ENCODE measurements around the gene RIBC2.
A peak's percentile ranks its signal among the peaks of the same experiment; 100 is the strongest.
"Not testable (repeated sequence)": the region's sequence is repeated elsewhere in the genome, so short reads cannot be mapped to it uniquely, and the experiment has no call there.

Gene RIBC2, protein sequence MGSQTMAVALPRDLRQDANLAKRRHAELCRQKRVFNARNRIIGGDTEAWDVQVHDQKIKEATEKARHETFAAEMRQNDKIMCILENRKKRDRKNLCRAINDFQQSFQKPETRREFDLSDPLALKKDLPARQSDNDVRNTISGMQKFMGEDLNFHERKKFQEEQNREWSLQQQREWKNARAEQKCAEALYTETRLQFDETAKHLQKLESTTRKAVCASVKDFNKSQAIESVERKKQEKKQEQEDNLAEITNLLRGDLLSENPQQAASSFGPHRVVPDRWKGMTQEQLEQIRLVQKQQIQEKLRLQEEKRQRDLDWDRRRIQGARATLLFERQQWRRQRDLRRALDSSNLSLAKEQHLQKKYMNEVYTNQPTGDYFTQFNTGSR

DNA sequence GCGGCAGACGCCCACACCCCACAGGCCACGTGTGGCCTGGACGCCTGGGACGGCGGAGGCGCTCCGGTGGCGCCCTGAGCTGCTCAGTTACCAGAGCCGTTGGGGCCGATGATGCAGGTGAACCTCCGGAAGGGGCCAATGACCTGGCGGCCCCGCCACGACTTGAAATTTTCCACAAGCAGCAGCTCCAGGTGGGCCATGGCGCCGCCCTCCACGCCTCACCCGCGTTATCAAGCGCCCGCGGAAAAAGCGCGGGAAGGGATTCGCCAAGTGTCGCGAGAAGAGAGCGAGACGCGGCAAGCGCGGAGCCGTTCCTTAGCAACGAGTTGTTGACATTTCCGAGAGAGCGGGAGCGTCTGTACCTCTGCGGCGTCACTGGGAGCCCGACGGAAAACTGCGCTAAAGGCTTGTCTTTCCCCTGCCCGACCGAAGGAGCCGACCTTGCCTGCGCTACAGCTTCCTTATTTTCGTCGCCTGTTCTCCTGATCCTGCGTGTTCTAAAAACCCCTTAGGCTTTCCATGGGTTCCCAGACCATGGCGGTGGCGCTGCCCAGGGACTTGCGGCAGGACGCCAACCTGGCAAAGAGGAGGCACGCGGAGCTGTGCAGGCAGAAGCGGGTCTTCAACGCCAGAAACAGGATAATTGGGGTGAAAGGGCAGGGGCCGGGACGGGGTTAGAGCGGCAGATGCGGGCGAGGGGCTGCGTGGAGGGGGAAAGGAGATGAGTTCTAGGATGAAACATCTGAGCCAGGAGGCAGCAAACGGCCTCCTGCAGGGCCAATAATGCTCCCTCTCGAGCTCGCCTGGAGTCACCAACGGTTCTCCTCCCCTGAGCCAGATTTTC, at the start of gene RIBC2, which contains the start of gene SMC1B:
TSS of gene RIBC2 (plus strand) at position 326 of the 844 bp plus-strand sequence. CDS start at position 520, 194 bp downstream.
TSS of gene SMC1B (minus strand) at position 232 of the 844 bp plus-strand sequence. CDS start at position 200, 32 bp downstream.
- peak; percentile 79 for DNase-seq (ENCODE audit: low read depth)

DNA sequence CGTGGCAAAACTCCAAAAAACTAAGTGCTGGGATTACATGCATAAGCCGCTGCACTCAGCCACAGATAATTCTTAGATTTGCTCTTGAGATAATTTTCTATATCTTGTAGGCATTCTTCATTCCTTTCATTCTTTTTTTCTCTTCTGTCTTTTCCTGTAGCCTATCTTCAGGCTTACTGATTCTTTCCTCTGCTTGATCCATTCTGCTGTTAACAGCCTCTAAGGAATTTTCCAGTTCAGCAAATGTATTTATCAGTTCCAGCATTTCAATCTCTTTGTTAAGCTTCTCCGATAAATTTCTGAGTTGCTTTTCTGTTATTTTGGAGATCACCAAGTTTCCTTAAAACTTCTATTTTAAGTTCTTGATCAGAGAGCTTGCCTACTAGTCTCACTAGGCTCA, 46.8 kb upstream of the RIBC2 start:
- DNase-seq (ENCODE audit: low read depth) = no peak

DNA sequence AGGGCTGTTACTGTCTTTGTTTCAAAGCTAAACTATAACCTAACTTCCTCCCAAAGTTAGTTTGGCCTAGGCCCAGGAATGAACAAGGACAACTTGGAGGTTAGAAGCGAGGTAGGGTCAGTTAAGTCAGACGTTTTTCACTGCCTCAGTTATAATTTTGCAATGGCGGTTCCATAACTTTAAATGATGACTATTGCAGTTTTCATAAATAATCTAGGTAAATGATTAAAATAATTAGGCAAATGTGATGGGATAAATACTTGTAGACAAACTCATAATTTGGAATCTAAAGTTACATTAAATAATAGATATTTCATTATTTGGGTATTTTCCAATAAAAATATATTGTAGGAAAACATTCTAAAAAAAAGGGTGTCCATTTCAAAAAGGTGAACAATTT, 39.9 kb upstream of the RIBC2 start:
- not testable (repeated sequence) for DNase-seq (ENCODE audit: low read depth)

DNA sequence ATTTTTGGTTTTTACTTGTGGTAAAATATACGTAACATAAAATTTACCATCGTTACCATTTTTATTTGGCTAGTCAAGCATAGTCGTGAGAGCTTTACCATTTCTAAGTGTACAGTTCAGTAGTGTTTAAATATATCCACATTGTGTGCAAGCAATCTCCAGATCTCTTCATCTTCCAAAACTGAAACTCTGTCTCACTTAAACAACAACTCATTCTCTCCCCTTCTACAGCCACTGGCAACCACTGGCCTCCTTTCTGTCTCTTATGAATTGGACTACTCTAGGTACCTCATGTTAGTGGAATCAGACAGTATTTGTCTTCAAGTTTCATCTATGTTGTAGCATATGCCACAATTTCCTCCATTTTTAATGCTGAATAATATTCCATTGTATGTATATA, 37.5 kb upstream of the RIBC2 start:
- no peak for DNase-seq (ENCODE audit: low read depth)

DNA sequence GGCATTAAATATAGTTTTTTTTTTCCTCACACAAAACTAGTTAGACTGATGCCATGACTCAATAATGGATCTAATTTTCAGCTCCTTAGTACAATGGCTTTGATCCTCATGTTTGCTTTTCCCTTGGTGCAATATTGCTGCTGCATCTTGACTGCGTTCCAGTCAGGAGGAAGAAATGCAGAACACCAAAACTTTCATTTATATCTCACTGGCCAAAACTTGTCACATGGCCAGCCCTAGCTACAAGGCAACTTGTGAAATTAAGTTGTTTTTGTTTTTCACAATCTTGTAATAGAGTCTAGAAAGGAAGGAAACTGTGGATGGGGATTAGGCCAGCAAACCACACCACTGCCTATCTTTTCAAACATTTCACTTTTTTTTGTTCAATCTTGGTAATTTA, 36.8 kb upstream of the RIBC2 start:
- DNase-seq (ENCODE audit: low read depth) = no peak

DNA sequence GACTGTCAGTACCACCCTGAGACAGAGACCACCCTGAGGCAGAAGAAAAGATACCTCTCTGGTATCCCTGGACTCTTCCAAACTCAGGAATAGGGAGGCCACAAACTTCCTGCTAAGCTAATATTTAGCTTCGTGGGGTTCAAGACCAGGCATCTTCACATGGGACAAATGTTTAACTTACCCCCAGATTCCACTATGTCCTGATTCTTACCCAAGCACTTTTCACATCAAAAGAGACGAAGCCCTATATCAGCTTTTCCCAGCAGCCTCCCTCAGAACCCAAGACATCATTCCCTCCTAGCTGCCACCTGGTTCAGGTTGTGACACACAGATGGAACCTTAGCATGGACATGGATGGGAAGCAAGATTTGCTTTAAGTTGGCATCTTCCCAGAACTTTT, 32.1 kb upstream of the RIBC2 start:
- DNase-seq (ENCODE audit: low read depth) = no peak

DNA sequence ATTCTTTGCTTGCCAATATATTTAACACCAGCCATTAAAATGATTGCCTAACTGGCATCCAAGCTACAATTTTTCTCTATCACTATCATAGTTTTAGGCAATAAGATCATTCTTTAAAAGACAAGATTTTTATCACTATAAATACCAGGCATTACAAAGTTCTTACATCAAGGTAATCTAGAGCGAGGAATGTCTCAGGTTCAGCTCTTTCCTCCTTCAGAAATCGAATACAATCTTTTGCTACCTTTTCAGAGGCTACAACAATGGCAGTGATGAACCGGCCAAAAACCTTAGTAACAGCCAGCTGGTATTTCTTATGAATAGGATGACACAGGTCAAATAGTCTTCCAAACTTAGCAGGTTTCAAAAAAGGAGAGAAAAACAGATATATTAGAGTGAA, 23.9 kb upstream of the RIBC2 start:
- no peak for DNase-seq (ENCODE audit: low read depth)

DNA sequence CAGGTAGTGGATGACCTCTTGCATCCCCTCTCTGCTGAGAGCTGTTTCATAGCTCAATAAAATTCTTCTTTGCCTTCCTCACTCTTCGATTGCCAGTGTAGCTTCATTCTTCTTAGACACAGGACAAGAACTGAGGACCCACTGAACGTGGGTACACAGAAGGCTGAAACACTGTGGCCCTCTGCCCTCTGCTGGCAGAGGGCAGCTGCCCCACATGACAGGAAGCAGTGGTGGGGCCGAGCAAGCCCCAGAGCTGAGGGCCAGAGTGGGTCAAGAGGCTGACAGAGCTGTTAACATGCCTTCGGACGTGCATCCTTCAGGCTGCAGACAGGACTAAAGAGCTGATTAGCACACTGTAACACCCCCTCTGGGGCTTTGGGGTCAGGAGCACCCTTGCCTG, 15.7 kb upstream of the RIBC2 start:
- DNase-seq (ENCODE audit: low read depth) = peak; percentile 9

DNA sequence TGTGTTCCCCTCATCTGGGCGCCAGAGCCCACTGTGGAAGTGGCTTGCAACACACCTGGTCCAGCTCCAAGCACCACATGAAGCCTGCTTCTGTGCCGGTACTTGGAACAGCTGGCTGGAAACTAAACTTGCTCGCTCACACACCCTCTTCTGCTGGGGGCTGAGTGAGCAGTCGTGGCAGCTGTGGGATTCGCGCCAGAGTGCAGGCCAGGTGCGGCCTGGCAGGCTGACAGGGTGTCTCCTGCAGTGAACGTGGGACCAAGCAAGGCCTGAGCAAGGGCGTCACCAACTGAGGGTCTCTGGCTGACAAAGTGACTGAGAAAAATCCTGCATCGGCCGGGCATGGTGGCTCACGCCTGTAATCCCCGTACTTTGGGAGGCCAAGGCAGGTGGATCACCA, 15.3 kb upstream of the RIBC2 start:
- DNase-seq (ENCODE audit: low read depth) = no peak

DNA sequence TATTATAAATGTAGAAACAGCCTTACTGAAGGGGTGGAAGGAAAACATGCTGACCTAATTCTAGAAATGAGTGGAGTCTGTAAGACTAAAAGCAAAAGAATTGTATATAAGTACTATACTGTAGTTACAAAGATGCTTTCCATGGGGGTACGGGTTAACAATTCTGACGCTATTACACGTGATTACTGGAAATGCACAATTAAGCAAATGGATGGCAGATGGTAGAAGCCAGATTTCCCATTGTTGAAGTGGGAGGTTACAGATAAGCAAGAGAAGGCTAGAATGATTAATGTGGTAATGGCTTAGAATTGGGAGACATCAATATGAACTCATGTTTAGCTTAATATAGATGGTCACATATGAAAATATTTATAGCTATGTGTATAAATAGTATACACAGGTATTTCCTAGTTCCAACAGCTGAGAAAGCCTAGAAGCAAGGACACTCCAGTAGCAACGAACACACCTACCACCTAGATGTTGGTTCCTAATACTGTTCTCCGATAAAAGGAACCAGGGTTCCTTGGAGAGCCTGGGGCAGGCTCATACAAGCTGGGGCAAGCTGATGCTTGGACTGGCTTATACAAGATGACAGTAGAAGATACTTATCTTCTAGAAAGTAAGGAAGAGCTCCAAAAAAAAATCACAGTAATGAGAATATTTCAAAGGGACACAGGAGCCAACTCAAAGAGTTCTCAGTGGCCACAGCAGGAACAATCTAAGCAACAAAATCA, 13.6 kb upstream of the RIBC2 start:
- no peak for DNase-seq (ENCODE audit: low read depth)

DNA sequence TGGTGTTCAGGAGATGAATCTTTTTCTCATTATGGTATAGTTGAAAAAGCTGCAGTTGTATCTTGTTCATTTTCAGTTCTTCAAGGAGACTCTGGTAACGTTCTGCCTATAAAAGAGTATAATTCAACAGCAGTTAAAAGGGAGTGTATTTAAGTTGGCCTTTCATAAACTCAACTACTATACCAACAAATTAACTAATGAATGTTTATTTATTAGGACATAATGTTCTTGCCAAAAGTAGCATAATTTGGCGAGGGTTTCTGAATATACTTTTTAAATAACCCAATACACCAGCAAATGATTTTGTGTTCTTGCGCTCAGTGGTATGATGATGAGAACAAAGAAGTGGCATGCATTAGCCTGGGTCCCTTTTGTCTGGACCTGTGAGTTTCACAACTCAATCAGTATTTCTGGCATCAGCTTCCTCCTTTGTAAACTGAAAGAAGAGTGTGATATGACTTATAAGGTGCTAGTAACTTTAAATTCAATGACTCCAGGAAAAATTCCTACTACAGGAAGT, 11.0 kb upstream of the RIBC2 start:
- no peak for DNase-seq (ENCODE audit: low read depth)

DNA sequence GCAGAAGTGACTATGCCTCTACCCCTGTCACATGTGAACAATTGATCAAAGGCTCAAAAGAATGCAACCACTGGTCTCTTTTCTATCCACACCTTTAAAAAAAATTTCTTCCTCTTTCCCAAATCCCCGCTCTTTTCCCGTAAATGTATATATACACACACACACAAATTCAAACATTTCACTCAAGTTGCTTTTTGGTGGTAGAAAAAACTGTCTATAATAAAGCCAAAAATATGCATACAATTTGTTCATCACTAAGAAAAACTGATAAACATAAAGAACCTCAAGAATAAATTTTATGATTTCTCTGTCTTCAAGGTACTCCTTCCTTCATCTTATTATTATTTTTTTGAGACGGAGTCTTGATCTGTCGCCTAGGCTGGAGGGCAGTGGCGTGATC, 5.7 kb upstream of the RIBC2 start:
- no peak for DNase-seq (ENCODE audit: low read depth)

DNA sequence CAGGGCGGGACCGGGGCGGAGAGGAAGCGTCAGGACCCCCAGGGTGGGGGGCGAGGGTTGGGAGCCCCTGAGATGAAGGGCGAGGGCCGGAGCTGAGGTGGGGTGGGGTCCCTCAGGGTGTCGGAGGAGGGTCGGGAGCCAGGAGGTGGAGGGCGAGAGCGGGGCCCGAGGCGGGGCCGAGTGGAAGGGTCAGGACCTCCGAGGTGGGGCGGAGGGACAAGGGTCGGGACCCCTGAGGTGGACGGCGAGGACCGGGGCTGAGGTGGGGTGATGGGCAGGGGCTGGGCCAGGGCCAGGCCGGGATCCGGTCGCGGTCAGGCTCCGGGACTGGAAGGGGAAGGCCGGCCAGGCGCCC, 503 bp upstream of the RIBC2 start:
- DNase-seq (ENCODE audit: low read depth) = no peak

DNA sequence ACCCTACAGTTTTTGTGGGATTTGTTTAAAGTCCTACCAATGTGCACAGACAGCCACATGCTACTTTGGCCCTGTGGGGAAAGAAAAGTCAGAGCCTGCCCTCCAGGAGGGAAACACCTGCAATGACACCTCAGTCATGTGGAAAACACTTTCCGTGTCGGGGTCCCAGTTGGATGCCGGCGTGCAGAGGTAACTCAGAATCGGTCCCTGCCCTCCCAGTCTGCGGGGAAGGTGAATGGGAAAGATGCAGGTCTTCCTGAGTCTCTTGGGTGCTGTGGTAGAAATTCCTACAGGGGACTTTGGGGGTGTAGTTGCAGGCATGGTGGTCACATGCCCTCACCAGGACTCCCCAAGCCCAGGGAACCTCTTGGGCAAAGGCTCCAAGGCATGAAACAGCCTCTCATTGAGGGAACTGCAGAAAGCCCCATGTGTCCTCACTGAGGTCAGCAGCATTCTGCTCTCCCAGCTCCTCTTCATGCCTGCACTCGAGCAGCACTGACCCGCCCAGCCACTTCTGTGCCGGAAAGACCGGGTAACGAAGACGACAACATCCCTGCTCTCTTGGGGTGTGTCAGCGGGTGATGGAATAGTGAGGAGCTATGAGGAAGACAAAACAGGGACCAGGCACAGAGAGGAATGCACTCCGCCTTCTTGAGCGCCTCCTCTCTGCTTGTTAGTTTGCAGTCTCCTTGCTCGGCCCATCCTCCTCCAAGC, 4.7 kb downstream of the RIBC2 start:
- DNase-seq (ENCODE audit: low read depth) = no peak

DNA sequence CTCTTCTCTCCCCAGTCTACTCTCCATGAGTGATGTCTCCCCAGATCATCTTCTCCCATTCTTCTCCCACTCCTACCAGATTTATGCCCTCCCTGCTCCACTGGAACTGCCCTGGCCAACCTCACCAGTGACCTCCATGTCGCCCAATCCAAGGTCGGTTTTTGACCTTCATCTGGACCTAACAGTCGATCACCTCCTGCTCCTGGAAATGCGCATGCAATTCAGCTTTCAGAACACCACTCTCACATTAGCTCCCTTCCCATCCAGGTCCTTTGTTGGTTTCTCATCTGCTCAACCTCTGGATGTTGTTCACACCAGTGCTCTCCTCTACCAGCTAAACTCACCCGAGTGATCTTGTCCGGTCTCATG, 5.3 kb downstream of the RIBC2 start:
- DNase-seq (ENCODE audit: low read depth) = no peak

DNA sequence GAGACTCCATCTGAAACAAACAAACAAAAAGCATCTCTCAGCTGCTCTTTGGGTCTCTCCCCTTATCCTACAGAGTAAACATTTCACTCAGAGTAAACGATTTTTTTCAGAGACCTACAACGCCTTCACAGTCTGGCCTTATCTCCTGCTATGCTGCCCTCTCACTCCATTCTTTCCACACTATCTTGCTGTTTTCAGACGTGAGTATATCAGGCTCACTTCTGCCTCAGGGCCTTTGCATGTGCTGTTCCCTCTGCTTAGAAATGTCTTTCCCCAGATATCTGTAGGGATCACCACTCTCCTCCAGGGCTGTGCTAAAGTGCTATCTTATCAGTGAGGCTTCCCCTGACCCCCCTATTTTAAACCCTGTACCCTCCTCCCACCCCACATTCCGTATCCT, 6.5 kb downstream of the RIBC2 start:
- no peak for DNase-seq (ENCODE audit: low read depth)

DNA sequence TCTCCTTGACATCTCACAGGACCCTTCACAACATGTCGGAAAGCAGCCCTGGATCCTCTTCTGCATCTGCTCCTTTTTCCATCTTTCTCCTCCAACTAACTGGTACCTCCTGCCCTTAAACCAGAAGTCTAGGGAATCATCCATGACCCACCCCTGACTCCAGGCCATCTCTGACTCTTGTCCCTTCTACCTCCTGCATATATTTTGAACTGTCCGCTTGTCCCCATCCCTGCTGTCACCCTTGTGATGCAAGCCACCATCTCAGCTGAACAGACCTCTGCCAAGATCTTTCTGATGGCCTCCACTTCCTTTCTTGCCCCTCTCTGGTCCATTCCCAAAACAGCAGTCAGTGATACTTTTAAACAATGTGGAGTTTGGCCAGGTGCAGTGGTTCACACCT, 7.0 kb downstream of the RIBC2 start:
- no peak for DNase-seq (ENCODE audit: low read depth)

DNA sequence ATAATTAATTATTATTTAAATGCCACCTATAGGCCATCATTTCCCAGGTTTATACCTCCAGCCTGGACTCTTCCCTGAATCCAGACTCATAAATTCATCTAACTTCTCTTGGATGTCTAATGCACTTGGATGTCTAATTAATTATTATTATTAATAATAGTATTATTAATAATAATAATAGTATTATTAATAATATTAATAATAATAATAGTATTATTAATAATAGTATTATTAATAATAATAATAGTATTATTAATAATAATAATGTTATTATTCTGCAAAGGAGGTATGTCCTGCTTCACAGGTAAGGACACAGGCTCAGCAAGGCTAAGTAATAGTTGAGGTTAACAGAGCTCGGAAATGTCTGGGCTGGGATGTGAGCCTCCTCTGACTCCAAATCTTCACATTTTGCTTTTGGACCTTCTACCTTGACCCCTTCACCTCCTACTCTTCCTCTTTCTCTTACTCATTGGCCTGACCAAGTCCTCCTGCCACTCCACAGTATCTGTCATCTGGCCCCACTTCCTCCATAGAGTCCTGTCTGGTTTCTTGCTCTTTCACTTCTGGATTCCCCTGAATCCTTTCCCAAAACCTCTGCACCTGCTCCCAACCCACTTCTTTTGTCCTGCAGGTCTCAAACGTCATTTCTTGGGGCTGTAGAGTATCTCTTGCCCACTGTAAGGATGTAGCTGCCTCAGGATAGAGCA, 8.0 kb downstream of the RIBC2 start:
- no peak for DNase-seq (ENCODE audit: low read depth)

DNA sequence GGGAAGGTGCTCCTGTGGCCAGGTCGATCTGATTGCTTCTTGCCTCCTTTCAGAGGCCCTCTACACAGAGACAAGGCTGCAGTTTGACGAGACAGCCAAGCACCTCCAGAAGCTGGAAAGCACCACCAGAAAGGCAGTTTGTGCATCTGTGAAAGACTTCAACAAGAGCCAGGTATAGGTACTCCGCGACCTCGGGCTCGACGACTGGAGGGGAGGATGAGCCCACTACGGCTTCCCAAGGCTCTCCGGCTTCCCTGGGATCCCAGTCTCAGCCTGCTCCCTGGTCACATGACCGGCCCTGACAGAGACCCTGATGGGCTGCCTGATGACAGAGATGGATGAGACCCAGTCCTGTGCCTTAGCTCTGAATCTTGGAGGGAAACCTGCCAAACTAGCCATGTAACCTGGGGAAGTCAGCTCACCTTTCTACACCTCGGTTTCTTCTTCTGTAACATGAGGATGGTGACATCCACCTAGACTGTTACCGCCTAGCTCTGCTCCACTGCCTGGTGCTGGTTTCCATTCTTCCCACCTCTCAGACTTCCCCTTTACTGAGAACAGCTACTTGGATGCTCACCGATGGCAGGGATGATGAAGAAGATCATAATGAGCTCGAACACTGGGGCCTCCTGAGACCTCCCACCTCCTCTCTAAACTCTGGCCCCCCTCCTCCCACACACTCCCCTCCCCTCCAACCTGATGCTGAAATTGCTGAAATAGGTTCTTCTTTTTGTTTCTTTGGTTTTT, 8.9 kb downstream of the RIBC2 start:
- DNase-seq (ENCODE audit: low read depth) = no peak

DNA sequence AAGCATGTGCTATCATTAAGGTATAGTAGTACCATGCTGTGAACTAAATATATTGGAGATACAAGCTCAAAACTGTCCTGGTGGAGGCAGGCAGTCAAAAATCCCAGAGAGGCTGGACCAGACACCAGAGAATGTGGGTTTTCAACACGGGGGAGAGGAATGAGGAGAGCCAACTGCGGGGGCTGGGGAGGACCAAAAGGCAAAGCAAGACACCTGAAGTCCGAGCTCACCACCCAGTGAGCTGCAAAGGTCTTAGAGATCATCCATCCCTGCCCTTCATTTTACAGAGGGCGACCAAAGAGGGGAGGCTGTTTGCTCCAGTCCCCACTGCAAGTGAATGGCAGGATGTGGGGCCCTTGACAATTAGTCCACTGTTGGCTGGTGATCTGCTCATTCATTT, 10.0 kb downstream of the RIBC2 start:
- no peak for DNase-seq (ENCODE audit: low read depth)

Measured in EH (cell line).